K562 (cell line): Measurements from ENCODE around the gene ARHGEF6. TPM values are rescaled to one million over a fixed set of nuclear protein-coding genes. Genes with fewer than 3 reads are reported as not detected.

Source experiments
- ARID4B ChIP-seq: sonication (generic); formaldehyde crosslinking; IDR thresholded peaks from 2 replicates; pipeline ENCODE4 v1.8.0; 2022; ENCODE audit warnings: mild to moderate bottlenecking, missing genetic modification reagents
- C11orf30 ChIP-seq: fragments of 450-650 bp; IDR thresholded peaks from 2 replicates; pipeline ENCODE4 v1.6.1; 2016; ENCODE audit warnings: low read depth, mild to moderate bottlenecking
- NEUROD1 ChIP-seq: fragments of 150-350 bp; IDR thresholded peaks from 2 replicates; pipeline ENCODE4 v1.6.1; 2014; ENCODE audit warnings: borderline replicate concordance, low read length, low read depth; ENCODE audit not compliant: partially characterized antibody
- POLR2B ChIP-seq: fragments of 450-650 bp; IDR thresholded peaks from 2 replicates; pipeline ENCODE4 v1.6.1; 2018; ENCODE audit warnings: low read depth; ENCODE audit not compliant: partially characterized antibody
- ZNF316 ChIP-seq: fragments of 450-650 bp; IDR thresholded peaks from 2 replicates; pipeline ENCODE4 v1.6.1; 2016
- polyA plus RNA-seq, 8 experiments: library from polyadenylated mRNA; depleted of rRNA in 4 of 8; stranded (reverse) in 5 of 8; unstranded in 3 of 8; fragments of >200 nt; fragmentation: Nextera tagmentation in 2 of 8; fragmentation: Illumina TruSeq in 1 of 8; extraction: Ambion mirVana in 2 of 8; extraction: Trizol in 1 of 8; gene quantifications; 2 replicates each; pipeline versions ENCODE4 v1.2.1 to v1.2.3, GENCODE V29; 2011 to 2014; ENCODE audit warnings: inconsistent platforms in 1 of 8, missing spikeins in 1 of 8
- total RNA-seq, 7 experiments: library from RNA; depleted of rRNA in 6 of 7; stranded (reverse); fragments of >200 nt in 6 of 7; fragmentation: Illumina TruSeq in 2 of 7; extraction: Trizol in 2 of 7; gene quantifications; 2 replicates each; pipeline versions ENCODE4 v1.2.1 to v1.2.3, GENCODE V29; 2011 to 2021; ENCODE audit warnings: low replicate concordance in 1 of 7
- TF ChIP-seq, protein P1 (sequence below): IDR thresholded peaks from 2 replicates; pipeline ENCODE4 v1.6.1; 2014; ENCODE audit warnings: antibody characterized with exemption

ARHGEF6 gene
- total and polyA plus RNA-seq, 9 of the 15 experiments (the other 6 are each of a cell fraction or from before 2014, with no cell fraction given), result 2.9 to 22.1 (median 13.3) TPM

DNA sequence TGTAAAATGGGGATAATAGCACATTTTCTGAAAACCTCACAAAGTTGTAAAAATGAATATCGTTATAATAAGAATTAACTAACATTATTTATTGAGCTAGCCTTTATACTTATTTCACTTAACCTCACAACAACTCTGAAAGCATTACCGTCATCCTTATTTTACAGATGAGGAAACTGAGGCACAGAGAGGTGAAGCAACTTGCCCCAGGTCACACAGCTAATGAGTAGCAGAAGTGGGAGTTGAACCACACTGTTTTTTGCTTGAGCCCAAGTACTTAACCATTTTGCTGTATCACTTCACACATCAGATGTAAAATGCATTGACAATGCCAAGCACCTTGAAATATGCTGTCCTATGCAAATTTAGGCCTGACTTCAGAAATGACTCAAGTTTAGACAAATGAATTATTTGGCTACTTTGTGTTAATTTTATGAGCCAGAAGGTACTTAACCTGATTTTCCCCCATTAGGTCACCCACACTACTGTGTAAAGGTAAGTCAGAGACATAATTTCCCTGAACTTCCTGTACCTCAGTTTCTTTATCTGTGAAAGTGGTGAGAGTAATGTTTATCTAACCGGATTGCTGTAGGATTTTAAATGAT, 109.6 kb downstream of the ARHGEF6 start (continued):
- no peak for TF ChIP-seq ARID4B (CRISPR knock-in tag)
- TF ChIP-seq POLR2B, result no peak
- TF ChIP-seq C11orf30, result peak; percentile 48; the same call in 1 of the 2 replicates
- TF ChIP-seq, protein P1, sequence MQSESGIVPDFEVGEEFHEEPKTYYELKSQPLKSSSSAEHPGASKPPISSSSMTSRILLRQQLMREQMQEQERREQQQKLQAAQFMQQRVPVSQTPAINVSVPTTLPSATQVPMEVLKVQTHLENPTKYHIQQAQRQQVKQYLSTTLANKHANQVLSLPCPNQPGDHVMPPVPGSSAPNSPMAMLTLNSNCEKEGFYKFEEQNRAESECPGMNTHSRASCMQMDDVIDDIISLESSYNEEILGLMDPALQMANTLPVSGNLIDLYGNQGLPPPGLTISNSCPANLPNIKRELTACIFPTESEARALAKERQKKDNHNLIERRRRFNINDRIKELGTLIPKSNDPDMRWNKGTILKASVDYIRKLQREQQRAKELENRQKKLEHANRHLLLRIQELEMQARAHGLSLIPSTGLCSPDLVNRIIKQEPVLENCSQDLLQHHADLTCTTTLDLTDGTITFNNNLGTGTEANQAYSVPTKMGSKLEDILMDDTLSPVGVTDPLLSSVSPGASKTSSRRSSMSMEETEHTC, result no peak
- TF ChIP-seq ZNF316, result peak; percentile 75
- no peak for TF ChIP-seq NEUROD1
